Activated gamma-delta T cell treated with anti-CD3 and anti-CD28 coated beads, Interleukin-2, amount 50 U/mL, for 16 hours (primary cell): ENCODE results near the gene RABEP2.
"Not testable (repeated sequence)": the region's sequence is repeated elsewhere in the genome, so short reads cannot be mapped to it uniquely, and the experiment has no call there.

Source experiments
- DNase-seq: peaks from one replicate; pipeline ENCODE4 v3.0.0-alpha.2; 2020; ENCODE audit warnings: low read depth

The RABEP2 gene

GRCh38 chr16:28903344-28904042 lies 21.5 kb downstream of the RABEP2 start:
- DNase-seq, result no peak

- no peak for DNase-seq
These were observed 22.1 kb downstream of the RABEP2 start for GRCh38 chr16:28902909-28903308.

- no peak for DNase-seq
These were observed 23.2 kb downstream of the RABEP2 start for GRCh38 chr16:28901862-28902261.

GRCh38 chr16:28900601-28901000 lies 24.4 kb downstream of the RABEP2 start:
- DNase-seq, result no peak

- no peak for DNase-seq
These were observed 25.0 kb downstream of the RABEP2 start for GRCh38 chr16:28899882-28900590.

GRCh38 chr16:28898942-28899341 lies 26.1 kb downstream of the RABEP2 start:
- no peak for DNase-seq

DNA sequence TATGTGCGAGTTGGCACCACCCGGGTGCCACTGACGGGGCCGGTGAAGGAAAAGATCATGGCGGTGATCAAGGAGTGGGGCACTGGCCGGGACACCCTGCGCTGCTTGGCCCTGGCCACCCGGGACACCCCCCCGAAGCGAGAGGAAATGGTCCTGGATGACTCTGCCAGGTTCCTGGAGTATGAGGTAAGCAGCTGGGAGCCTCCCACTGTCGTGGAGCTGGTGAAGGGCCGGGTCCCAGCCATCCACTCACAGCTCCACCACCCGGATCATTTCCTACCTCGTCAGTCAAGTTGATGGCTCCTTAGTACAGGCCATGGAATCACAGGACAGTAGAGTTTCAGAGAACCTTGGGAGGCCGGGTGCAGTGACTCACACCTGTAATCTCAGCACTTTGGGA lies 26.8 kb downstream of the RABEP2 start:
- no peak for DNase-seq

- DNase-seq, result no peak
These were observed 27.2 kb downstream of the RABEP2 start for GRCh38 chr16:28897826-28898225.

DNA sequence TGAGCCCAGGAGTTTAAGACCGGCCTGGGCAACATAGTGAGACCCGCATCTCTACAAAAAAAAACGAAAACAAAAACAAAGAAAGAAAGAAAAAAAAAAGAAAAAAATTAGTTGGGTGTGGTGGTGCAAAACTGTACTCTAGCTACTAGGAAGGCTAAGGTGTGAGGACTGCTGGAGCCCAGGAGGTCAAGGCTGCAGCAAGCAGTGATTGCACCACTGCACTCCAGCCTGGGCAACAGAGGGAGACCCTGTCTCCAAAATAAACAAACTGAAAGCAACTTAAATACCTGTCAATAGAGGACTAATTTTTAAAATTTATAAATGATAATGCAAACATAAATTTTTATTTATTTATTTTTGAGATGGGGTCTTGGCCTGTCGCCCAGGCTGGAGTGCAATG lies 29.4 kb downstream of the RABEP2 start:
- DNase-seq, result no peak

GRCh38 chr16:28893291-28893690 lies 31.7 kb downstream of the RABEP2 start:
- no peak for DNase-seq

- DNase-seq, result no peak
These were observed 32.8 kb downstream of the RABEP2 start for GRCh38 chr16:28891964-28892890.

DNA sequence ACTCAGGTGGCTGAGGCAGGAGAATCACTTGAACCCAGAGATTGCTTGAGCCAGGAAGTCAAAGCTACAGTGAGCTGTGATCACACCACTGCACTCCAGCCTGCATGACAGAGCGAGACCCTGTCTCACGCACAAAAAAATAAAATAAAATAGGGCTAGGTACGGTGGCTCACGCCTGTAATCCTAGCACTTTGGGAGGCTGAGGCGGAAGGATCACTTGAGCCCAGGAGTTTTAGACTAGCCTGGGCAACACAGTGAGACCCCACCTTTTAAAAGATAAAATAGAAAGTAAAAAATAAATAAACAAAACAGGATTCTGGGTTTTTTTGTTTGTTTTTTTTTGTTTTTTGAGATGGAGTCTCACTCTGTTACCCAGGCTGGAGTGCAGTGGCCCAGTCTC lies 34.7 kb downstream of the RABEP2 start:
- DNase-seq, result not testable (repeated sequence)

DNA sequence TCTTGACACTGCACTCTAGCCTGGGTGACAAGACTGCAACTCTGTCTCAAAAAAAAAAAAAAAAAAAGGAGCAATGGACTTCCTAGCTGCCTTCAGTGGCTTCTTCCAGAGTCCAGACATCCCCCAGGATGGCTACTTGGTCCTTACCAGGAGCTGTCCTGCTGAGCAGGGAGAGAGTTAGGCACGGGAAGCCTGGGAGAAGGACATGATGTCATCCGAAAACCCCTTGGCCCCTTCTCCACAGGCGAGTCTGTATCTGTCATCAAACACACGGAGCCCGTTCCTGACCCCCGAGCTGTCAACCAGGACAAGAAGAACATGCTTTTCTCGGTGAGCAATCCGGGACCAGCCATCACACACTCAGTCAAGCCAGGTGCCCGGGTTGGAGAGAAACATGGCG lies 38.1 kb downstream of the RABEP2 start:
- no peak for DNase-seq

- DNase-seq, result no peak
These were observed 41.0 kb downstream of the RABEP2 start for GRCh38 chr16:28884045-28884444.

GRCh38 chr16:28883221-28883996 lies 41.6 kb downstream of the RABEP2 start:
- DNase-seq, result no peak

DNA sequence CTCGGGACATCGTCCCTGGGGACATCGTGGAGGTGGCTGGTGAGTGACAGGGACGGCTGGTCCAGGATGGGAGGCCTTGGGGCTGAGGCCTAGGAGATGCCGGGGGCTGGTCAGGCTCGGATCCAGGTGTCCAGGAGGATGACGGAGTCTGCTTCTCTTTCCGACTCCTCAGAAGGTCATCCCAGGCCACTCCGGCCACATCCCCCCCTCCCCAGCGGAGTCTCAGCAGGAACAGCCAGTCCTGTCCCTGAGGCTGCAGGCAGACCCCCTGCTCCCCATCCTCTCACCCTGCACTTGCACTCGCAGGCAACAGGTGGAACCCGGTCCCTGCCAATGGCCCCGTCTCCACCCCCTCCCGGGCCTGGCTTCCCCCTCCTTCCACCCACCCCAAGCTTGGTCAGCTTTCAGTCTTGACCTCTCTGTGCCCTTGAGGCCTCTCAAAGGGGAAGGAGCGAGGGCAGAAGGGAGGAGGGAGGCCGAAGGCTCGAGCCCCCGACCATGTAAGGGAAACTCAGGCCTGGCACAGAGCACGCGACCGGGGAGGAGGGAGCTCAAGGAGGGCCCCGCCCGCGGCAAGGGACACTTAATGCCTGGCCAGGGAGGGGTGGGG lies 42.4 kb downstream of the RABEP2 start:
- no peak for DNase-seq

- DNase-seq, result not testable (repeated sequence)
These were observed 43.5 kb downstream of the RABEP2 start for GRCh38 chr16:28881565-28881964.

- DNase-seq, result no peak
These were observed 44.1 kb downstream of the RABEP2 start for GRCh38 chr16:28880955-28881354.

- no peak for DNase-seq
These were observed 44.5 kb downstream of the RABEP2 start for GRCh38 chr16:28880589-28880915.

DNA sequence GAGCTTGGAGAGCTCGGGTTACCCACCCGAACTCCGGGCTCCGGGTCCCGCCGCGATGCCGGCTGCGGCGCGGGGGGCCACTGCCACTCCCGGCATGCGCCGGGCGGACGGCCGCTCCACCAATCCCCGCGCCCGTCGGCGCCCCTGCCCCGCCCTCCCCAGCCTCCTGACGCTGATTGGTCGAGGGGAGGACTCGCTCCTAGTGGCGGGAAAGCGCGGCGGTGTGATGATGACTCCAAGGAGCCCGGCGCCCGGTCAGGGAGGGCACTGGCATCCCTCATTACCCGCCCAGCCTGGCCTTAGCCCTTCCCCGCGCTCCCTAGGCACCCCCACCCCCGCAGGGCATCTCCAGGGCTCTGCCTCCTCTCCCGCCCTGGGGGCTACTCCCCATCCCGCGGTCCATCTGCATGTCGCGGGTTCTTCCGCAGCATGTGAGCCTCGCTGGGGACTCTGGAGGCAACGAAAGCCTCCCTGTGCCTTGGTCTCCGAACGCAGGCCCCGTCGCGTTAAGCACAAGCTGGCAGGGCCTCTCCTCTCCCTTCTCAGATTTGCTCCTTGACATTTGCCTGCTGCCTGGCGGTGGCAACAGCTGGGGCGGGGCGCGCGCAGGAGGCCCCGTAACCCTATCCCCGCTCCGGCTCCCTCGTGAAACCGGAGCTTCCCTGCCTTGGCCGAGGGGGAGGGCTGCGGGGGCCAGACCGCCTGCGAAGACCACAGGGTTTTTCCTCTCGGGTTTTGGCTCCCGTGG lies 45.0 kb downstream of the RABEP2 start:
- peak; percentile 83 for DNase-seq
